Tongue (tissue), 2 donors: Measurements from ENCODE around the gene S1PR4. TPM values are rescaled to one million over a fixed set of nuclear protein-coding genes. Genes with fewer than 3 reads are reported as not detected.

Source experiments
- DNase-seq: peaks from one replicate; pipeline ENCODE4 v3.0.0-alpha.2; 2015
- total RNA-seq: library from RNA; depleted of rRNA; stranded (reverse); fragments of >200 nt; gene quantifications from one replicate; pipeline ENCODE4 v1.2.3, GENCODE V29; 2014

Gene S1PR4, protein sequence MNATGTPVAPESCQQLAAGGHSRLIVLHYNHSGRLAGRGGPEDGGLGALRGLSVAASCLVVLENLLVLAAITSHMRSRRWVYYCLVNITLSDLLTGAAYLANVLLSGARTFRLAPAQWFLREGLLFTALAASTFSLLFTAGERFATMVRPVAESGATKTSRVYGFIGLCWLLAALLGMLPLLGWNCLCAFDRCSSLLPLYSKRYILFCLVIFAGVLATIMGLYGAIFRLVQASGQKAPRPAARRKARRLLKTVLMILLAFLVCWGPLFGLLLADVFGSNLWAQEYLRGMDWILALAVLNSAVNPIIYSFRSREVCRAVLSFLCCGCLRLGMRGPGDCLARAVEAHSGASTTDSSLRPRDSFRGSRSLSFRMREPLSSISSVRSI
- 1.0 TPM for total RNA-seq

DNA sequence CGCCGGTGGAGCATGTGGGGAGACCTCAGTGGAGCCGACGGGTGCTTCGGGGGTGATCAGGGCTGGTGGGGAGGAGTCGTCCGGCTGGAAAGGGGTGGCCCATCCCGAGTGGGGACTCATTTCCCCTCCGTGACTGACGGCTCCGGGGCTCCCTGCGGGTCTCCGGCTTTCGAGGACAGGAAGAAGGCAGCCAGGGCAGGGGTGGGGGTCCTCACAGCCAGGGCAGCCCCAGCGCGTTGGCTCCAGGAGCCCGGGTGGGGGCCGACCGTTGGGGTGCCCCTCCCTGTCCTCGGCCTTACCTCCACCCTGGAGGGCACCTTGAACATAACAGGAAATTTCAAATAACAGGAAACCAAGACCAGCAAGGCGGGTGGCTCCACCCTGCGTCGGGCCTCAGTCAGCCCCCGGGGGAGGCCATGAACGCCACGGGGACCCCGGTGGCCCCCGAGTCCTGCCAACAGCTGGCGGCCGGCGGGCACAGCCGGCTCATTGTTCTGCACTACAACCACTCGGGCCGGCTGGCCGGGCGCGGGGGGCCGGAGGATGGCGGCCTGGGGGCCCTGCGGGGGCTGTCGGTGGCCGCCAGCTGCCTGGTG, at the start of gene S1PR4:
Gene S1PR4, plus strand, starts transcription at position 393 of the 596 bp plus-strand sequence. Its CDS starts 24 bp downstream, at position 417.
- no peak for DNase-seq

- no peak for DNase-seq
These were observed 49.5 kb upstream of the S1PR4 start for GRCh38 chr19:3129112-3129511.

GRCh38 chr19:3131168-3131567, 47.4 kb upstream of the S1PR4 start:
- DNase-seq: no peak

GRCh38 chr19:3132971-3133792, 45.4 kb upstream of the S1PR4 start:
- peak; percentile 52 for DNase-seq

DNA sequence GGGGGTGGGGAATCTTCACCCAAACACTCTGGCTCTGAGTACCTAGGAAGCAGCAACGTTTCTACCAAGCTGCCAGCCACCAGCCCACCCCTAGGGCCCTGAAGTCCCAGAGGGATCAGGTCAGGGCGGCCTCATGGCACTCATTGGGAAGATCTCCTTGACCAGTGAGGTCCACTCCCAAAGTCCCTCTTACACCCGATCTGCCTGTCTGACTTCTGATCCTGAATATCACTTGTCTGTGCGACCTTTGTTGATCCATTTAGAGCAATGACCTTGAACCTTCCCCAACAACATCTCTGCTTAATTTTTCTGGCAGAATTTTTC, 44.8 kb upstream of the S1PR4 start:
- DNase-seq: no peak

DNA sequence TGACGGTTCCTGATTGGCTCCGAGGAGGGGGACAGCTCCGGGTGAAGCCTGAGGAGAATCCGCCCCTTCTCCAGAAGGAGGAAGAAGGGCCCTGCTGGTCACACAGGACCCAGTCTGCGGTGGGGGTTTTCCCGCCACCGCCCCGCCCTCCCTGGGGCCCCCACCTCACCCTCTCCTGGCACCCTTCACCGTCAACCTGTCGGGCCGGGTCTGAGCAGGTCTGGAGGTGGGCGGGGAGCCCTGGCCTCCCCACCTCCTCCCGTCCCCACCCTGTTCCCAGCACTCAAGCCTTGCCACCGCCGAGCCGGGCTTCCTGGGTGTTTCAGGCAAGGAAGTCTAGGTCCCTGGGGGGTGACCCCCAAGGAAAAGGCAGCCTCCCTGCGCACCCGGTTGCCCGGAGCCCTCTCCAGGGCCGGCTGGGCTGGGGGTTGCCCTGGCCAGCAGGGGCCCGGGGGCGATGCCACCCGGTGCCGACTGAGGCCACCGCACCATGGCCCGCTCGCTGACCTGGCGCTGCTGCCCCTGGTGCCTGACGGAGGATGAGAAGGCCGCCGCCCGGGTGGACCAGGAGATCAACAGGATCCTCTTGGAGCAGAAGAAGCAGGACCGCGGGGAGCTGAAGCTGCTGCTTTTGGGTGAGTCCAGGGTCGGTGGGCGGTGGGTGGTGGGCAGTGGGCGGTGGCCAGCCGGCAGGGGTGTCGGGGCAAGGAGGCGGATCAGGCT, 42.4 kb upstream of the S1PR4 start, which contains the start of gene GNA15:
Gene GNA15, plus strand, starts transcription at position 73 of the 723 bp plus-strand sequence. Its CDS starts 418 bp downstream, at position 491.
- no peak for DNase-seq

- no peak for DNase-seq
These were observed 41.9 kb upstream of the S1PR4 start for GRCh38 chr19:3136684-3137055.

DNA sequence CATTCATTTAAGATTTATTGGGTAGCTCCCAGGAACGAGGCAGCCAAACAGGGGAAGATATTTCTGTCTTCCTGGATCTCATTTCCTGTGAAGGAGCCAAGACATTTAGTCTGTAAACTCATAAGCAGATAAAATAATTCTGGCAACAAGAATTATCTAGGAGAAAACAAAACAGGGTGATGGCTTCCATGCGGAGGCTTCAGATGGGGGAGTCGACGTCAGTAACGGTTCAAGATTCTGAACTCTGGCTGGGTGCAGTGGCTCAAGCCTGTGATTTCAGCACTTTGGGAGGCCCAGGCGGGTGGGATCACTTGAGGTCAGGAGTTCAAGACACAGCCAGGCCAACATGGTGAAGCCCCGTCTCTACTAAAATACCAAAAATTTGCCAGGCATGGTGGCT, 41.5 kb upstream of the S1PR4 start:
- DNase-seq: no peak

DNA sequence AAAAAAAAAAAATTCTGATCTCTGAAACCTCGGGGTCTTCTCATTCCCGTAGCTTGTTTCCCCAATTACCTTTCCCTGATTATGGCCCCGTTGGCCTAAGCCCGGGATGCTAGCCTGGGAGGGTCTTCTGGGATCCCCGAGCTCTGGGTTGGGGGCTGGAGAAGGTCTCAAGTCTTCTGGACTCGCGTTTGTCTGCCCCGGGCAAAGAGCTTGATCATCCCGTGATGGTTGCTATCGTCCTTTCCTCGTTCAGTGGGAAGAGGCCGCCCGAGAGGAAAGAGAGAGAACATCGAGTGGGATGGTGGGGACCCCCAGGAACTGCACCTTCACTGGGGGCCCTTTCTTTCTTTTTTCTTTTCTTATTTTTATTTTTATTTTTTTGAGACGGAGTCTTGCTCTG, 40.3 kb upstream of the S1PR4 start:
- DNase-seq: no peak

DNA sequence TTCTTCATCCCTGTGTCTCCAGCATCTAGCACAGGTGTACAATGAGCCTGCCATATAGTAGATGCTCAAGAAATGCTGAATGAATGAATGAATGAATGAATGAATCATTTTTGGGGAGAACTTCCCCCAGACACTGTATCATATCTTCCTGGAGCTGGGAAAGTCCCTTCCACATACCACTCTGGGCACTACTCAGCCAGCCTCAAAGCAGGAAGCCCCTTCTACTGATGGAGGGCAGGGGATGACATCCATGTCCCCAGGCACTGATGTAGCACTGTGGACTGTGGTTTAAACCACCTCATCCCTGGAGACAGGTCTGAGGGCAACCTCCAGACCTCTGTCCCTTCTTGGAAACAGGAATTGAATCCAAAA, 37.9 kb upstream of the S1PR4 start:
- DNase-seq: no peak

DNA sequence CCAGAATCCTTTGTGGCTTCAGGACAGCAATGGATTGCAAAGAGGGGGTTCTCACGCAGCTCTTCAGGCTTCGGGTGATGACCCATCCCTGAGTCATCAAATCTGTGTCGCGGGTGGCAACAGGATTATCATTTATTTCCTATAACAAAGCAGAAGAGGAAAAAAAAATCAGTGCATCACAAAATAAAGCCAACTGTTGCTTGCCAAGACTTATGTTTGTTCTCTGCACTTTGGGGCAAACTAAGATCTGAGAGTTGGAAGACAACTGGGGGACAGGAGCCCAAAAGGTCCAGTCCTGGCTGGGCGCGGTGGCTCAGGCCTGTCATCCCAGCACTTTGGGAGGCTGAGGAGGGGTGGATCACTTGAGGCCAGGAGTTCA, 36.3 kb upstream of the S1PR4 start:
- DNase-seq: no peak

- no peak for DNase-seq
These were observed 35.7 kb upstream of the S1PR4 start for GRCh38 chr19:3142781-3143337.

DNA sequence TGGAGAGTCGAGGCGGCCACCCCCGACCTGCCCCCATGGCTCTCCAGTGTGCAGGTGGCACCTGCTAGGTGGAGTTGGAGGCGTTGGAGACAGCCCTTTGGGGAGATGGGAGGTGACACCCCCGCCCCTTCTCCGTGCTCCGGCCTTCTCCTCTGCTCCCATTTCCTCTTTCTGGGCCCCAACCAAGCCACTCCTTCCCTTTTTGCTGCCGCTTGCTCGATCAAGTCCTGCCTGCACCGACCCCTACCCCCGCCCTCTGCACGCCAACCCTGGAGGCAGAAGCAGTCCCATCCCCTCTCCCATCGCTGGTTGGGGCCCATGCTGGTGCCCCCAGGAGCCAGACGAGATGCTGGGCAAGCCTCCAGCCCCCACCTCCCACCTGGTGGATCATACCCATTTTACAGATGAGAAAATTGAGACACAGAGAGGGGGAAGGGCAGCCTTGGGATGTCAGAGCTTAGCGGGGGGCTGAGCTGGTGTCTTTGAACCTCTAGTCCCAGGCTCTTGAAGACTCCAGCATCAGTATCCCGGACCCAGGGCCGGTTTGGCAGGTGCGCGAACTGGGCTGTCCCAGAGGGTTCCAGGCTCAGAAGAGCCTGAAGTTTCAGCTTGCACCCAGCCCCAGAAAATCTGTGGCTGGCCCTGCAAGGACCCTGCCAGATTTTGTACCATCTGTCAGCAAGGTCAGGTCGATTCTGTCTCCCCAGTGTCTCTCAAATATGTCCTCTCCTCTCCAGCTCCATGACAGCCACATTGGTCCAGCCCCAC, 32.5 kb upstream of the S1PR4 start:
- DNase-seq: no peak

- no peak for DNase-seq
These were observed 31.9 kb upstream of the S1PR4 start for GRCh38 chr19:3146677-3147100.

GRCh38 chr19:3148503-3148902, 30.1 kb upstream of the S1PR4 start:
- DNase-seq: no peak

GRCh38 chr19:3149089-3149488, 29.5 kb upstream of the S1PR4 start:
- no peak for DNase-seq

DNA sequence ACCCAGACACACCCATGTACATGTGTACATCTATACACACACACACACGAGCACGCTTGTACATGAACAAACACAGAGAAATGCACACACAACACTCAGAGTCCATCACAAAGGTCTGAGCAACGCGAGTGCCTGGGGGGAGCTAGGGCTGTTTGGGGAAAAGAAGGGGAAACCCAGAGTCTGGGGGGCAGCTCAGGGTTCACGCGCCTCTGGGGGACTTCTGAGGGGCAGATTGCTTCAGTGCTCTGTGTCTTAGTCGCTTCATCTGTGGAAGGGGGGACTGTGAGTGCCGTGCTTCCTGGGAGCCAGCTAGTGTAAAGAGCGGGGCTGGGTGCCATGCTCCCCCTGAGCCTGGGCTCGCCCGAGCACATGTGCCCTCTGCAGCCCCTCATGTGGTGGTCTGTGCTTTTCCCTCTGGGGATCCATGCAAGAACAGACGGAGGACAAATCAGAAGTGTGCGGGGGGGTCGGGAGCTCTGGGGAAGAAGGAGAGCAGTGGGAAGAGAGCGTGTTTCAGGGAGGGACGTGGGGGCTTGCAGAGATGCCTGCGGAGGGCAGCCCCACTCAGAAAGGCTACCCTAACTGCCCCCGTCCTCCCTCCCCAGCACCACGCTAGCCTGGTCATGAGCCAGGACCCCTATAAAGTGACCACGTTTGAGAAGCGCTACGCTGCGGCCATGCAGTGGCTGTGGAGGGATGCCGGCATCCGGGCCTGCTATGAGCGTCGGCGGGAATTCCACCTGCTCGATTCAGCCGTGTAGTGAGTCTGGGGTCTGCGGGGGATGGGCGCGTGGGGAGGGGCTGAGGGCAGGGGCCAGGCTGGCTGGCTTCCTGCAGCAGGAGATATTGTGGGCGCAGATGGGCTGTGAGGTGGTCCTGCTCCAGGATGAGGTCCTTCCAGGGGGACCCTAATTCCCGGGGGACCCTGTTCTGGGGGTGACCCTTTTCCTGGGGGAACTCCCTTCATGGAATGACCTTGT, 28.8 kb upstream of the S1PR4 start:
- DNase-seq: no peak

GRCh38 chr19:3150739-3151329, 27.7 kb upstream of the S1PR4 start:
- no peak for DNase-seq

DNA sequence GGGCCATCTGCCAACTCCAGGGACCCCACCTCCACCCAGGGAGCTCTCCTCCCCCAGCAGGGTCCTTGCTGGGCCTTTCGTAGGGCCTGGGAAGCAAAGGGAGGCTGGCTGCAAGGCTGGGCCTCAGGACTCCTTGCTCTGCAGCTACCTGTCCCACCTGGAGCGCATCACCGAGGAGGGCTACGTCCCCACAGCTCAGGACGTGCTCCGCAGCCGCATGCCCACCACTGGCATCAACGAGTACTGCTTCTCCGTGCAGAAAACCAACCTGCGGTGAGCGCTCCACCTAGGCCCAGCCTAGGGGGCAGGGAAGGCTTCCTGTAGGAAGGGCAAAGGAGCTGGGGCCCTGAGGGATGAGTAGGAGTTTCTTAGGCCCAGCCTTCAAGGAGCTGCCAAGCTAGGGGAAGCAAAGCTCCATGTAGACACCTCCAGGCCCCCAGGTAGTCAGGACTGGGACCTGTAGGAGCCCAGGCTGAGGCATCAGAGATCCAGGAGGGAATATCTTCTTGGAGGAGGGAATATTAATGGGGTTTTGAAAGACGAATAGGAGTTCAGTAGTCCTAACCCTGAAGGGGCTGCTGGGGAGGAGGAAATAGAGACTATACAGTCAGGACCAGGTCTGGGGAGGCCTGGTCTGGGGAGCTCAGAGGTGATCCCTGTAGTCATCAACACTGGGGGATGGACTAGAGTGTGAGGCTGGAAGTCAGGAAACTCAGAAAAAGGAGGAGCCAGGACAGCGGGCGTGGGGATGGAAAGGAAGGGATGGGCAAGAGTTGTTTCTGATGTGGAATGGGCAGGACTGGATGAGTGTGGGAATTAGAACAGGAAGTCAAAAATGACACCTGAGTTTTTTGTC, 26.8 kb upstream of the S1PR4 start:
- DNase-seq: no peak
